ENCODE data around the gene PUS7L. TPM values are rescaled to one million over a fixed set of nuclear protein-coding genes. Genes with fewer than 3 reads are reported as not detected.

The PUS7L gene
- total and polyA plus RNA-seq, 2 of the 13 experiments (the other 11 are each of a cell fraction or from before 2014, with no cell fraction given): 6.5 to 37.6 TPM

GRCh38 chr12:43758728-43759563 lies at the start of gene PUS7L, which contains the start of gene IRAK4 (continued):
- TF ChIP-seq ZNF142 (CRISPR knock-in tag; IDR thresholded peaks at IDR 0.05) (no peak), BRCA1 (CRISPR knock-in tag; IDR thresholded peaks at IDR 0.05) (peak; percentile 33; the same call in 1 of the 2 replicates), TBL1XR1 (IDR thresholded peaks at IDR 0.05; ENCODE audit: borderline replicate concordance, low read length, partially characterized antibody) (no peak), KDM5B (CRISPR knock-in tag; IDR thresholded peaks at IDR 0.05; ENCODE audit: borderline replicate concordance) (peak; percentile 74; the same call in 1 of the 2 replicates), ATM (IDR thresholded peaks at IDR 0.05; ENCODE audit: borderline replicate concordance) (no peak), ARNTL (CRISPR knock-in tag; IDR thresholded peaks at IDR 0.05) (no peak), MXD1 (CRISPR knock-in tag; IDR thresholded peaks at IDR 0.05) (0 out of 2 replicates have a peak, but pooled peaks have one; percentile 49), ARID2 (CRISPR knock-in tag; IDR thresholded peaks at IDR 0.05; ENCODE audit: borderline replicate concordance) (no peak), SP4 (CRISPR knock-in tag; IDR thresholded peaks at IDR 0.05) (peak; percentile 53; the same call in 1 of the 2 replicates), KLF16 (CRISPR knock-in tag; IDR thresholded peaks at IDR 0.05) (peak in 1 of 2 experiments; percentile 37; a peak in 2 of 4 replicates), SPEN (CRISPR knock-in tag; IDR thresholded peaks at IDR 0.05; ENCODE audit: low read depth) (no peak; the same call in 1 of the 2 replicates), ZBTB25 (CRISPR knock-in tag; IDR thresholded peaks at IDR 0.05) (no peak; the same call in 1 of the 2 replicates), HMG20A (CRISPR knock-in tag; IDR thresholded peaks at IDR 0.05; ENCODE audit: borderline replicate concordance) (no peak), ZNF768 (CRISPR knock-in tag; IDR thresholded peaks at IDR 0.05) (peak; percentile 34; the same call in 1 of the 2 replicates), ZNF816 (CRISPR knock-in tag; IDR thresholded peaks at IDR 0.05; ENCODE audit: borderline replicate concordance) (peak; percentile 53), HMGXB4 (CRISPR knock-in tag; IDR thresholded peaks at IDR 0.05; ENCODE audit: borderline replicate concordance in 1 of 2, low read depth in 1 of 2) (peak; percentile 68 to 71)

Measured in HepG2 (cell line).